B cell (primary cell): ENCODE results near the gene TMPRSS11E. TPM values are rescaled to one million over a fixed set of nuclear protein-coding genes. Genes with fewer than 3 reads are reported as not detected.

Experiments used
- ATAC-seq: fragments of 200-7000 bp; cut with Tn5 transposase; one replicate; pipeline ENCODE4 v1.10.0; 2021; ENCODE audit warnings: low read depth, mild to moderate bottlenecking, moderate number of reproducible peaks, moderate library complexity
- CTCF ChIA-PET: fragments of 350-600 bp; sonication (Branson Sonifier 250); formaldehyde crosslinking; loops from one replicate; lab custom pipeline; 2021; ENCODE audit warnings: antibody characterized with exemption, inconsistent platforms; lab: Charles Lee
- POLR2A ChIA-PET: fragments of 350-600 bp; sonication (Branson Sonifier 250); formaldehyde crosslinking; loops from one replicate; lab custom pipeline; 2021; ENCODE audit warnings: antibody characterized with exemption; lab: Charles Lee
- DNase-seq: peaks from one replicate; pipeline ENCODE4 v3.0.0; 2013
- H2AFZ ChIP-seq: 2 replicates; pipeline ENCODE4 v1.6.1; 2012; ENCODE audit warnings: mild to moderate bottlenecking, low read depth, low read length; ENCODE audit not compliant: insufficient read depth, poor library complexity, severe bottlenecking
- H3K27ac ChIP-seq, 2 donors: 1 replicate in 1 of 2; 2 replicates in 1 of 2; pipeline ENCODE4 v1.5.1; 2012 to 2013; ENCODE audit warnings: low read length in 2 of 2, mild to moderate bottlenecking in 2 of 2, moderate library complexity in 1 of 2
- H3K27me3 ChIP-seq, 4 experiments: fragments of 200-600 bp in 1 of 4; sonication (generic) in 1 of 4; replicated peaks in 1 of 4; 1 replicate in 2 of 4; 2 replicates in 2 of 4; pipeline versions ENCODE4 v1.6.1 to v1.7.0; 2013 to 2016; ENCODE audit warnings: low read length in 3 of 4, mild to moderate bottlenecking in 2 of 4, mixed read lengths in 1 of 4, moderate library complexity in 1 of 4; ENCODE audit not compliant: insufficient read depth in 4 of 4, control insufficient read depth in 3 of 4; ENCODE audit errors: control extremely low read depth in 1 of 4
- H3K36me3 ChIP-seq, 2 experiments: replicated peaks in 1 of 2; 1 replicate in 1 of 2; 2 replicates in 1 of 2; pipeline versions ENCODE4 v1.6.1 to v1.7.1; 2013; ENCODE audit warnings: low read length in 1 of 2; ENCODE audit not compliant: insufficient read depth in 2 of 2, control insufficient read depth in 1 of 2; ENCODE audit errors: control extremely low read depth in 1 of 2, extremely low read depth in 1 of 2
- H3K4me1 ChIP-seq, 2 donors: fragments of 200-600 bp in 1 of 2; sonication (generic) in 1 of 2; 1 replicate in 1 of 2; 2 replicates in 1 of 2; pipeline versions ENCODE4 v1.5.1 to v1.6.1; 2013 to 2017; ENCODE audit warnings: low read length in 2 of 2; ENCODE audit not compliant: control insufficient read depth in 2 of 2, insufficient read depth in 2 of 2
- H3K4me2 ChIP-seq: replicated peaks from 2 replicates; pipeline ENCODE3; 2012; ENCODE audit warnings: mild to moderate bottlenecking, low read depth, low read length; ENCODE audit not compliant: poor library complexity, severe bottlenecking
- H3K4me3 ChIP-seq, 5 experiments: fragments of 200-600 bp in 1 of 5; sonication (generic) in 1 of 5; 1 replicate in 3 of 5; 2 replicates in 2 of 5; pipeline versions ENCODE4 v1.5.1 to v1.7.0; 2011 to 2016; ENCODE audit warnings: low read length in 4 of 5, mild to moderate bottlenecking in 4 of 5, low read depth in 2 of 5, control low read depth in 1 of 5, moderate library complexity in 1 of 5; ENCODE audit not compliant: insufficient read depth in 1 of 5; ENCODE audit errors: control extremely low read depth in 1 of 5, extremely low read depth in 1 of 5
- H3K79me2 ChIP-seq: fragments of 200-600 bp; sonication (generic); one replicate; pipeline ENCODE4 v1.6.0; 2016; ENCODE audit warnings: low read length; ENCODE audit not compliant: control insufficient read depth, insufficient read depth
- H3K9ac ChIP-seq: fragments of 200-600 bp; sonication (generic); 2 replicates; pipeline ENCODE4 v1.6.1; 2017; ENCODE audit warnings: mild to moderate bottlenecking, low read length, moderate library complexity
- H3K9me3 ChIP-seq, 3 donors: one replicate each; pipeline versions ENCODE4 v1.6.1 to v1.7.1; 2013; ENCODE audit warnings: low read length in 2 of 3; ENCODE audit not compliant: control insufficient read depth in 2 of 3, insufficient read depth in 1 of 3; ENCODE audit errors: control extremely low read depth in 1 of 3
- H4K20me1 ChIP-seq: 2 replicates; pipeline ENCODE4 v1.6.0; 2012; ENCODE audit warnings: mild to moderate bottlenecking, low read length; ENCODE audit not compliant: insufficient read depth, control insufficient read depth, poor library complexity, severe bottlenecking
- H3K27ac Mint-ChIP-seq: one replicate; pipeline ENCODE4 v1.8.0; 2021; ENCODE audit warnings: mixed read lengths
- H3K27me3 Mint-ChIP-seq: one replicate; pipeline ENCODE4 v1.8.0; 2021; ENCODE audit warnings: mixed read lengths
- H3K4me1 Mint-ChIP-seq: one replicate; pipeline ENCODE4 v1.8.0; 2021; ENCODE audit warnings: mixed read lengths
- H3K4me3 Mint-ChIP-seq: one replicate; pipeline ENCODE4 v1.8.0; 2021; ENCODE audit warnings: mixed read lengths
- H3K9me3 Mint-ChIP-seq: one replicate; pipeline ENCODE4 v1.8.0; 2022; ENCODE audit warnings: mixed read lengths; ENCODE audit not compliant: insufficient read depth
- CTCF ChIP-seq: fragments of 200-600 bp; IDR thresholded peaks from one replicate; pipeline ENCODE4 v1.8.0; 2022; ENCODE audit warnings: antibody characterized with exemption, mild to moderate bottlenecking
- EZH2 ChIP-seq: IDR thresholded peaks from 2 replicates; pipeline ENCODE4 v1.6.1; 2012; ENCODE audit warnings: borderline replicate concordance, low read depth, mild to moderate bottlenecking, moderate library complexity, low read length; ENCODE audit not compliant: insufficient read depth, poor library complexity, severe bottlenecking
- WGBS: methylation state at CpG from one replicate; pipeline ENCODE4 v1.1.5; 2013; ENCODE audit warnings: missing lambda C conversion rate; ENCODE audit not compliant: insufficient coverage; 5-methylcytosine and 5-hydroxymethylcytosine counted together
- intact Hi-C: fragments of 100-400 bp; cut with micrococcal nuclease; formaldehyde crosslinking; loops from one replicate; pipeline ENCODE4 v1.10.0; 2022
- polyA minus RNA-seq: library from RNA; depleted of rRNA, polyadenylated mRNA; stranded (reverse); fragments of >200 nt; gene quantifications from 2 replicates; pipeline ENCODE4 v1.2.3, GENCODE V29; 2012
- polyA plus RNA-seq: library from polyadenylated mRNA; depleted of rRNA; stranded (reverse); fragments of >200 nt; gene quantifications from 2 replicates; pipeline ENCODE4 v1.2.3, GENCODE V29; 2012
- total RNA-seq, 2 donors: library from RNA; stranded (reverse); fragments of 120-200 nt in 1 of 2; gene quantifications; 1 replicate in 1 of 2; 2 replicates in 1 of 2; pipeline versions ENCODE4 v1.2.3 to v1.2.4, GENCODE V29; 2013 to 2022

Gene TMPRSS11E
- total RNA-seq: not detected in 2 replicates
- total RNA-seq (2013): 0.40 TPM
- polyA plus RNA-seq: 0.06 TPM in 1 of 2 replicates, not detected in the other
- polyA minus RNA-seq: not detected in 2 replicates

DNA sequence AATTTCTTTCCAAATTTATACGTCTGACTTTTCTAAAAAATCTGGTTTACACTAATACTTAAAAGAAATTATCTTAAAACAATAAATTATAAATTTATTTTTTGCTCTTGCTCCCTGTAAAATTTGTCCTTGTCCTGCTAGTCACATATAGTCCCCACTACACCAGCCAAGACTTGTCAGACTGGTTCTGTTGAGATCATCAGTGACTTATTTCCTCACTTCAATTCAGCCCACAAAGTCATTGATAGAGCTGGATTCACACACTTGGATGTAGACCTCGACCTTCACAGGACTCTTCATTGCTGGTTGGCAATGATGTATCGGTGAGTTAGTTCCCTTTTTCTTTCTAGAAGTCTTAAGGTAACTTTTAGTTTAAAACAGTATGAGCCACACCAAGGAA, at the start of gene TMPRSS11E:
TSS of gene TMPRSS11E (plus strand) at position 263 of the 400 bp plus-strand sequence. CDS start at position 313, 50 bp downstream.
- Mint-ChIP-seq H3K4me3 (no peak within 1 kb of the TSS), H3K4me1 (peaks cover 14% of the 10 kb centered on the region), H3K27me3 (no peaks in the 10 kb centered on the region), H3K9me3 (no peaks in the 10 kb centered on the region), H3K27ac (no peak within 1 kb of the TSS)
- CTCF ChIA-PET: no interaction called here
- WGBS: no CpG with 5 or more reads among the region's 3 CpGs
- no peak within 1 kb of the TSS for H3K4me3 ChIP-seq
- no peaks in the 10 kb centered on the region for H3K9me3 ChIP-seq
- intact Hi-C loops: no loop called here
- no peak within 1 kb of the TSS for H2AFZ ChIP-seq
- TF ChIP-seq EZH2: no peak
- no peak for TF ChIP-seq CTCF
- H3K36me3 ChIP-seq: no peaks in the 10 kb centered on the region
- no peaks in the 10 kb centered on the region for H3K79me2 ChIP-seq
- POLR2A ChIA-PET: no interaction called here
- no peak for DNase-seq
- no peak for ATAC-seq
- H3K4me1 ChIP-seq: peaks cover 0 to 5% of the 10 kb centered on the region in 2 donors
- H3K27me3 ChIP-seq: no peaks in the 10 kb centered on the region
- H3K4me2 ChIP-seq: no peak within 1 kb of the TSS
- H3K9ac ChIP-seq: no peak within 1 kb of the TSS
- no peaks in the 10 kb centered on the region for H4K20me1 ChIP-seq
- no peak within 1 kb of the TSS for H3K27ac ChIP-seq

DNA sequence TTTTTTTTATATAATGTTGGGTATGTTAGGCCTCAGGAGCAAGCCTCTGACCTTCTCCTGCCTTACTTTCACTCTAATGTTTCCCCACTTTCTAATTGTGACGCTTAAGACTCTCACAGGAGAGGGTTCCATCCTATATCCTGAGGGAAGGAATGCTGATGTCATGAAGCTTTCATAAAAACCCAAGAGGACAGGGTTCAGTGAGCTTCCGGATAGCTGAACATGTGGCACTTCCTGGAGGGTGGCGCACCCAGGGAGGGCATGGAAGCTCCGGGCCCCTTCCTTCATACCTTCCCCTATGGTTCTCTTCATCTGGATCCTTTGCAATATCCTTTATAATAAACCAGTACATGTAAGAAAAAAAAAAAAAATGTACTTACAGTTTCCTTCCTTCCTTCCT, 48.0 kb upstream of the TMPRSS11E start:
- Histone ChIP-seq H3K4me2 (no peak overlapping the region), H3K4me3 (no peak overlapping the region), H3K9ac (no peak overlapping the region), H3K9me3 (no peaks in the 10 kb centered on the region), H3K36me3 (no peaks in the 10 kb centered on the region), H3K27me3 (no peaks in the 10 kb centered on the region), H2AFZ (no peak overlapping the region), H3K79me2 (no peaks in the 10 kb centered on the region), H4K20me1 (no peaks in the 10 kb centered on the region), H3K4me1 (no peaks in the 10 kb centered on the region), H3K27ac (no peak overlapping the region)
- H3K4me1 Mint-ChIP-seq: no peaks in the 10 kb centered on the region
- H3K27me3 Mint-ChIP-seq: peaks cover 5% of the 10 kb centered on the region
- H3K4me3 Mint-ChIP-seq: no peak overlapping the region
- ChIA-PET CTCF (no interaction called here), POLR2A (no interaction called here)
- TF ChIP-seq CTCF (no peak), EZH2 (no peak)
- H3K9me3 Mint-ChIP-seq: no peaks in the 10 kb centered on the region
- no peak for ATAC-seq
- no CpG with 5 or more reads among the region's 4 CpGs for WGBS
- H3K27ac Mint-ChIP-seq: no peak overlapping the region
- no peak for DNase-seq
- intact Hi-C loops: no loop called here
